SK-N-SH treated with all-trans-retinoic acid at 6 μM for 48 hours (cell line): ENCODE measurements around the gene UTRN.

Experiments
- ATAC-seq: fragments of 200-7000 bp; cut with Tn5 transposase; 3 replicates; pipeline ENCODE4 v1.9.1; 2020; ENCODE audit warnings: mild to moderate bottlenecking, moderate library complexity
- ARNTL ChIP-seq: fragments of 450-650 bp; formaldehyde crosslinking; IDR thresholded peaks from 2 replicates; pipeline ENCODE4 v1.5.0; 2020; ENCODE audit warnings: low read depth, mild to moderate bottlenecking, moderate library complexity, borderline replicate concordance
- BACH2 ChIP-seq: fragments of 250-450 bp; sonication (Bioruptor Pico); IDR thresholded peaks from 2 replicates; pipeline ENCODE4 v1.9.0; 2021; ENCODE audit warnings: mild to moderate bottlenecking, borderline replicate concordance
- CREB5 ChIP-seq: fragments of 250-450 bp; sonication (Bioruptor Pico); IDR thresholded peaks from 2 replicates; pipeline ENCODE4 v1.5.1; 2020; ENCODE audit warnings: low read depth, mild to moderate bottlenecking, moderate library complexity
- CSDC2 ChIP-seq: fragments of 250-450 bp; sonication (Bioruptor Pico); IDR thresholded peaks from 2 replicates; pipeline ENCODE4 v1.5.0; 2020; ENCODE audit warnings: mild to moderate bottlenecking, moderate library complexity
- CSRNP3 ChIP-seq: fragments of 250-450 bp; sonication (Bioruptor Pico); IDR thresholded peaks from 2 replicates; pipeline ENCODE4 v1.5.1; 2021; ENCODE audit warnings: mild to moderate bottlenecking, moderate library complexity
- ESRRG ChIP-seq: fragments of 250-450 bp; sonication (Bioruptor Pico); IDR thresholded peaks from 2 replicates; pipeline ENCODE4 v1.6.1; 2021; ENCODE audit warnings: mild to moderate bottlenecking
- GLIS3 ChIP-seq: fragments of 250-450 bp; sonication (Bioruptor Pico); IDR thresholded peaks from 2 replicates; pipeline ENCODE4 v1.5.0; 2020; ENCODE audit warnings: mild to moderate bottlenecking, moderate library complexity
- ISL1 ChIP-seq: fragments of 250-450 bp; sonication (Bioruptor Pico); IDR thresholded peaks from 2 replicates; pipeline ENCODE4 v2.1.2; 2022; ENCODE audit warnings: mild to moderate bottlenecking, moderate library complexity
- PATZ1 ChIP-seq: fragments of 250-450 bp; sonication (Bioruptor Pico); IDR thresholded peaks from 2 replicates; pipeline ENCODE4 v1.8.0; 2020; ENCODE audit warnings: mild to moderate bottlenecking, moderate library complexity, borderline replicate concordance
- POU6F1 ChIP-seq: fragments of 250-450 bp; sonication (Bioruptor Pico); IDR thresholded peaks from 2 replicates; pipeline ENCODE4 v1.8.0; 2021; ENCODE audit warnings: low read depth, mild to moderate bottlenecking, moderate library complexity, borderline replicate concordance
- PPARA ChIP-seq: fragments of 250-450 bp; sonication (Bioruptor Pico); IDR thresholded peaks from 2 replicates; pipeline ENCODE4 v1.5.0; 2020; ENCODE audit warnings: mild to moderate bottlenecking, borderline replicate concordance
- RARB ChIP-seq: fragments of 250-450 bp; sonication (Bioruptor Pico); IDR thresholded peaks from 2 replicates; pipeline ENCODE4 v1.8.0; 2021; ENCODE audit warnings: mild to moderate bottlenecking, moderate library complexity
- TOX ChIP-seq: fragments of 250-450 bp; sonication (Bioruptor Pico); IDR thresholded peaks from 2 replicates; pipeline ENCODE4 v1.8.0; 2021; ENCODE audit warnings: mild to moderate bottlenecking, moderate library complexity, borderline replicate concordance
- TSHZ2 ChIP-seq: fragments of 250-450 bp; sonication (Bioruptor Pico); IDR thresholded peaks from 2 replicates; pipeline ENCODE4 v1.5.0; 2020; ENCODE audit warnings: mild to moderate bottlenecking, moderate library complexity
- ZC3H10 ChIP-seq: fragments of 250-450 bp; sonication (Bioruptor Pico); IDR thresholded peaks from 2 replicates; pipeline ENCODE4 v1.5.1; 2021; ENCODE audit warnings: mild to moderate bottlenecking, moderate library complexity
- ZFP3 ChIP-seq: fragments of 250-450 bp; sonication (Bioruptor Pico); IDR thresholded peaks from 2 replicates; pipeline ENCODE4 v1.5.0; 2020; ENCODE audit warnings: mild to moderate bottlenecking, moderate library complexity
- ZFP30 ChIP-seq: fragments of 450-650 bp; formaldehyde crosslinking; IDR thresholded peaks from 2 replicates; pipeline ENCODE4 v1.5.0; 2022; ENCODE audit warnings: mild to moderate bottlenecking, moderate library complexity
- ZNF565 ChIP-seq: fragments of 450-650 bp; formaldehyde crosslinking; conservative IDR thresholded peaks from 2 replicates; pipeline ENCODE4 v1.5.0; 2020; ENCODE audit warnings: low read depth, mild to moderate bottlenecking, moderate library complexity
- ZNF70 ChIP-seq: fragments of 450-650 bp; formaldehyde crosslinking; IDR thresholded peaks from 2 replicates; pipeline ENCODE4 v1.5.0; 2020; ENCODE audit warnings: mild to moderate bottlenecking, moderate library complexity
- ZNF8 ChIP-seq: fragments of 450-650 bp; formaldehyde crosslinking; IDR thresholded peaks from 2 replicates; pipeline ENCODE4 v1.5.0; 2020; ENCODE audit warnings: mild to moderate bottlenecking, moderate library complexity

Gene UTRN

GRCh38 chr6:144266091-144266649 is 19.0 kb upstream of the UTRN start:
- ATAC-seq: peak; percentile 53
- TF ChIP-seq TSHZ2 (CRISPR knock-in tag): no peak

GRCh38 chr6:144268794-144269349 is 16.3 kb upstream of the UTRN start:
- no peak for TF ChIP-seq ZFP3 (CRISPR knock-in tag)
- TF ChIP-seq GLIS3: no peak
- TF ChIP-seq ZNF70 (CRISPR knock-in tag): no peak
- no peak for TF ChIP-seq ESRRG
- TF ChIP-seq ZNF8: no peak
- TF ChIP-seq ZC3H10 (CRISPR knock-in tag): no peak
- TF ChIP-seq CSRNP3 (CRISPR knock-in tag): no peak
- TF ChIP-seq CREB5: no peak
- TF ChIP-seq PATZ1 (CRISPR knock-in tag): no peak
- TF ChIP-seq POU6F1 (CRISPR knock-in tag): no peak
- TF ChIP-seq ARNTL (CRISPR knock-in tag): no peak
- no peak for TF ChIP-seq ISL1
- TF ChIP-seq ZNF565: no peak
- no peak for TF ChIP-seq RARB (CRISPR knock-in tag)
- ATAC-seq: no peak

GRCh38 chr6:144277174-144277573 is 8.0 kb upstream of the UTRN start:
- TF ChIP-seq ZNF565 (no peak), TOX (no peak), CREB5 (no peak), ZNF70 (CRISPR knock-in tag) (no peak), ZFP30 (no peak), ZC3H10 (CRISPR knock-in tag) (no peak), ZNF8 (no peak), BACH2 (no peak), POU6F1 (CRISPR knock-in tag) (no peak), ESRRG (no peak), PPARA (no peak), CSDC2 (no peak), RARB (CRISPR knock-in tag) (no peak)
- TF ChIP-seq, all 23 proteins: peak for 0
- ATAC-seq: no peak
